RWPE1 (cell line): ENCODE data around the gene NPBWR2.

Experiments used
- CTCF ChIA-PET: fragments of 350-600 bp; sonication (Branson Sonifier 250); formaldehyde crosslinking; extraction: SDS; loops from one replicate; lab custom pipeline; 2021; lab: Yijun Ruan, JAX
- POLR2A ChIA-PET: fragments of 400-600 bp; formaldehyde crosslinking; extraction: SDS; loops from one replicate; lab custom pipeline; 2020; ENCODE audit warnings: antibody characterized with exemption; ENCODE audit not compliant: low non-redundant PET; lab: Yijun Ruan, JAX
- DNase-seq: peaks from one replicate; pipeline ENCODE4 v3.0.0; 2012; ENCODE audit warnings: low spot score
- H3K27ac ChIP-seq: fragments of 450-650 bp; 2 replicates; pipeline ENCODE4 v1.5.1; 2017
- TF ChIP-seq, protein P1 (sequence below): fragments of 450-650 bp; conservative IDR thresholded peaks from 2 replicates; pipeline ENCODE4 v1.5.1; 2017; ENCODE audit warnings: low read depth, mild to moderate bottlenecking

The NPBWR2 gene

GRCh38 chr20:64105846-64106434, 1.4 kb downstream of the NPBWR2 start:
- no peak overlapping the region for H3K27ac ChIP-seq
- DNase-seq = no peak
- TF ChIP-seq, protein P1, sequence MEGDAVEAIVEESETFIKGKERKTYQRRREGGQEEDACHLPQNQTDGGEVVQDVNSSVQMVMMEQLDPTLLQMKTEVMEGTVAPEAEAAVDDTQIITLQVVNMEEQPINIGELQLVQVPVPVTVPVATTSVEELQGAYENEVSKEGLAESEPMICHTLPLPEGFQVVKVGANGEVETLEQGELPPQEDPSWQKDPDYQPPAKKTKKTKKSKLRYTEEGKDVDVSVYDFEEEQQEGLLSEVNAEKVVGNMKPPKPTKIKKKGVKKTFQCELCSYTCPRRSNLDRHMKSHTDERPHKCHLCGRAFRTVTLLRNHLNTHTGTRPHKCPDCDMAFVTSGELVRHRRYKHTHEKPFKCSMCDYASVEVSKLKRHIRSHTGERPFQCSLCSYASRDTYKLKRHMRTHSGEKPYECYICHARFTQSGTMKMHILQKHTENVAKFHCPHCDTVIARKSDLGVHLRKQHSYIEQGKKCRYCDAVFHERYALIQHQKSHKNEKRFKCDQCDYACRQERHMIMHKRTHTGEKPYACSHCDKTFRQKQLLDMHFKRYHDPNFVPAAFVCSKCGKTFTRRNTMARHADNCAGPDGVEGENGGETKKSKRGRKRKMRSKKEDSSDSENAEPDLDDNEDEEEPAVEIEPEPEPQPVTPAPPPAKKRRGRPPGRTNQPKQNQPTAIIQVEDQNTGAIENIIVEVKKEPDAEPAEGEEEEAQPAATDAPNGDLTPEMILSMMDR = no peak
- POLR2A ChIA-PET = no interaction called here
- CTCF ChIA-PET = interaction anchor here (0.7 kb wide), 1 partner anchor 22 kb away, joined by 3 read pairs; no protein-coding TSS in a partner anchor

DNA sequence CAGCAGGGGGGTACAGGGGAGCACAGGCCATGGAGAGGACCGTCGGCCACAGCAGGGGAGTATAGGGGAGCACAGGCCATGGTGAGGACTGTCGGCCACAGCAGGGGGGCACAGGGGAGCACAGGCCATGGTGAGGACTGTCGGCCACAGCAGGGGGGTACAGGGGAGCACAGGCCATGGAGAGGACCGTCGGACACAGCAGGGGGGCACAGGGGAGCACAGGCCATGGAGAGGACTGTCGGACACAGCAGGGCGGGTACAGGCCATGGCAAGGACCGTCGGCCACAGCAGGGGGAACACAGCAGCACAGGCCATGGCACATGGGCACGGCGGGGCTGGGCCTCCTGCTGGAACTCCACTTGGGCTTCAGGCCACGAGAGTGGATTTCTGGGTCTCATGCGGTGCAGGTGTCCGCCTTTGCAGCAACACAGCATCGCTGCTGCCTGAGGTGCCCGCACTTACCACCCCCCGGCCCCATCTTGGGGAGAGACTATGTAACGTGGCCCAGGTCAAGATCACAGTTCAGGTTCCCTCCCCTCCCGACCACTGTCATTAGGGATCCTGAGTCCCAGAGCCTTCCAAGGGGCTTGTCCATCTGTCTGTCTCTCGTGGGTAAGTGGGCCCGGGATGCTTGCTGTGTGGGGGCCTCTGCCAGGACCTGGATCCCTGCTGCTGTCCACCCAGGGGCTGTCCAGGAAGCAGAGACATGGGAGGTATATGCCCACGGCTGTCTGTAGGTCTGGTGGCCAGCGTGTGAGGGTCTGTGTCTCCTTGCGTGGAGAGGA, 2.5 kb downstream of the NPBWR2 start:
- H3K27ac ChIP-seq = no peak overlapping the region
- POLR2A ChIA-PET = no interaction called here
- TF ChIP-seq, protein P1 = no peak
- CTCF ChIA-PET = no interaction called here
- DNase-seq = no peak

DNA sequence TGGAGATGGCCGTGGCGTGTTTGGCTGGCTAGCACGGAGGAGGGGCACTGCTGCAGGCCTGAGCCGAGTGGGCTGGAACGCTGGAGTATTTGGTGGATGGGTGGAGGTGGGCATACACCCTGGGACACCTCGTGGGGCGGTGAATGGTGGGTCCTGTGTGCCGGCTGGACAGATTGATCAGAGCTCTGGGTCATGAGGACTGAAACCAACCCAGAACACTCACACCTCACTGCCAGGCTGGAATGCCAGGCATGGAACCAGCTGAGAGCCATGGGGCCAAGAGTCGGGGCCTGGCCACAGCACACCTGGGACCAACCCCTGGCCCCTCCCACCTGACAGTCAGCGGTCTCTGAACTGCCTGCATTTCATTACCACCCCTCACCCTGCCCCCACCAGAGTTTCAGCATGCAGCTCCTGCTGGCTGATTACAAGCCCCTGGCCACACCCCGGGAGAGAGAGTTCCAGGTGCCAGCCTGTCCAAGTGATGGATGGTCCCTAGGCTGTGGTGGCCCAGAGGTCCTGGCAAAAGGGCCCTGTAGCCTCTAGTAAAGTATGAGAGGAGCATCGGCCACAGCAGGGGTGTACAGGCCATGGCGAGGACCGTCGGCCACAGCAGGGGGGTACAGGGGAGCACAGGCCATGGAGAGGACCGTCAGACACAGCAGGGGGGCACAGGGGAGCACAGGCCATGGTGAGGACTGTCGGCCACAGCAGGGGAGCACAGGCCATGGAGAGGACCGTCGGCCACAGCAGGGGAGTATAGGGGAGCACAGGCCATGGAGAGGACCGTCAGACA, 3.3 kb downstream of the NPBWR2 start:
- H3K27ac ChIP-seq = no peak overlapping the region
- POLR2A ChIA-PET = no interaction called here
- no peak for DNase-seq
- CTCF ChIA-PET = interaction anchor here (0.9 kb wide), 1 partner anchor 34 kb away, joined by 3 read pairs; no protein-coding TSS in a partner anchor
- TF ChIP-seq, protein P1 = no peak

GRCh38 chr20:64102647-64103354, 4.6 kb downstream of the NPBWR2 start:
- H3K27ac ChIP-seq = no peak overlapping the region
- TF ChIP-seq, protein P1 = no peak
- ChIA-PET CTCF (interaction anchor here (0.5 to 1.6 kb wide), 3 partner anchors 12 to 33 kb away, joined by 3 to 11 read pairs (median 3); no protein-coding TSS in a partner anchor), POLR2A (no interaction called here)
- DNase-seq = no peak

DNA sequence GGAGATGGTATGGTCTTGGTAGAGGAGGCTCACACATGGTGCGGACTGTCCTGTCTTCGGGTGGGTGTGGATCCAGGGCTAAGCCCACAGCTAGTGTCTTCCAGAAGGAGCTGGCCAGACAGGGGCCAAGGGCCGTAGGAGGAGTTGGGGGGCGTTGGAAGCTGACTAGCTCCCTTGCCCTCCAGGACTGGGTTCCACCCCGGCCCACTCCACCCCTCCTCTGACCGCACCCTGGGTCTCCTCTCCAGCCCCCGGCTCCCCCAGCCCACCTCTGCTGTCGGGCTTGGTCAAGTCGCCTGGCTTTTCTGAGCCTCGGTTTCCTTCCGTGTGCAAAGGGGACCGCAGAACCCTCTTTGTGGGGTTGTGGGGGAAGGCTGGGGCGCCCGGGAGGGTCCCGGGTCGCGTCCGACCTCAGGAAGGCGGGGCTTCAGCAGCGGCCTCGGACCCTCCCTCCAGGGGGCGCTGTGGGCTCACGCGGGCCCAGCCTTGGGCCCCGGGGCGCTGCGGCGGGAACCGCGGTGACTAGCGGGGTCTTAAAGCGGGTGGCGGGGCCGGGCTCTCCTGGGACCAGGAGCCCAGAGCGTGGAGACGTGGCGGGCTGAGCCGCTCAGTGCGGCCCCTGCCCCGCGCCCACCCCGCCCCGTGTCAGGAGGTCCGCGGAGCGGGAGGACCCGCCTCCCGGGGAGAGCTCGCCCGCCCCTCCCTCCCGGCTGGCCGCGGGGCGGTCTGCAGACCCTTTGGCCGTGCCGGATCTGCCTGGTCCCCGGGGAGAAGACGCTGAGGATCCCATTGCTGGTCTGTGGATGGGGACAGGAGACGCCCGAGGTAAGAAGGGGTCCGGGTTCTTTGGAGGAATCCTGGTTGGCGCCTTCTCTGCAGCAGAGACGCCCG, 5.4 kb downstream of the NPBWR2 start:
- ChIA-PET CTCF (interaction anchor here (0.5 to 1.6 kb wide), 11 partner anchors 10 to 63 kb away, joined by 3 to 11 read pairs (median 4); partner anchors contain the start of gene LKAAEAR1), POLR2A (no interaction called here)
- TF ChIP-seq, protein P1 = peak; percentile 73
- DNase-seq = peak; percentile 73
- H3K27ac ChIP-seq = no peak overlapping the region
